Activated CD4-positive, alpha-beta T cell treated with anti-CD3 and anti-CD28 coated beads, Interleukin-2, amount 50 U/mL, for 48 hours (primary cell): ENCODE measurements around the gene STATH.
"Not testable (repeated sequence)": the region's sequence is repeated elsewhere in the genome, so short reads cannot be mapped to it uniquely, and the experiment has no call there.

ENCODE experiments used
- DNase-seq, 2 experiments: peaks; one replicate each; pipeline ENCODE4 v3.0.0-alpha.2; 2020

Gene STATH

GRCh38 chr4:69995526-69996016 is at the start of gene STATH:
TSS of gene STATH (plus strand) at chr4:69995966. CDS start at chr4:69998438, 2,472 bp downstream.
- no peak for DNase-seq

GRCh38 chr4:69951602-69952001 is 44.2 kb upstream of the STATH start:
- DNase-seq, result no peak

- DNase-seq, result no peak
Measured at GRCh38 chr4:69957209-69957608, 38.6 kb upstream of the STATH start.

- DNase-seq, result no peak
Measured at GRCh38 chr4:69965628-69966027, 30.1 kb upstream of the STATH start, which contains the start of gene CSN2. TSS of gene CSN2 (minus strand) at chr4:69965728. CDS start at chr4:69960995, 4,733 bp downstream.

- no peak for DNase-seq
Measured at GRCh38 chr4:69970071-69970470, 25.7 kb upstream of the STATH start.

GRCh38 chr4:69974631-69975030 is 21.1 kb upstream of the STATH start:
- DNase-seq, result no peak

GRCh38 chr4:69977582-69977981 is 18.2 kb upstream of the STATH start:
- no peak for DNase-seq

GRCh38 chr4:69984030-69984443 is 11.7 kb upstream of the STATH start:
- DNase-seq, result no peak

- no peak for DNase-seq
Measured at GRCh38 chr4:69986663-69987062, 9.1 kb upstream of the STATH start.

- DNase-seq, result no peak
Measured at GRCh38 chr4:69991016-69991415, 4.8 kb upstream of the STATH start.

- no peak for DNase-seq
Measured at GRCh38 chr4:69994782-69995181, 984 bp upstream of the STATH start.

GRCh38 chr4:69999420-69999819 is 3.7 kb downstream of the STATH start:
- no peak for DNase-seq

GRCh38 chr4:70000711-70001110 is 4.9 kb downstream of the STATH start:
- no peak for DNase-seq

- DNase-seq, result no peak
Measured at GRCh38 chr4:70002507-70002906, 6.7 kb downstream of the STATH start.

- DNase-seq, result no peak
Measured at GRCh38 chr4:70008771-70009170, 13.0 kb downstream of the STATH start.

GRCh38 chr4:70019006-70019405 is 23.2 kb downstream of the STATH start:
- DNase-seq, result not testable (repeated sequence)

- DNase-seq, result no peak
Measured at GRCh38 chr4:70023218-70023617, 27.5 kb downstream of the STATH start.

GRCh38 chr4:70027011-70027410 is 31.2 kb downstream of the STATH start:
- no peak for DNase-seq

GRCh38 chr4:70028159-70028558 is 32.4 kb downstream of the STATH start, which contains the start of gene HTN3:
TSS of gene HTN3 (plus strand) at chr4:70028459. CDS start at chr4:70030741, 2,282 bp downstream.
- DNase-seq, result not testable (repeated sequence)

- not testable (repeated sequence) for DNase-seq
Measured at GRCh38 chr4:70037559-70037958, 41.8 kb downstream of the STATH start.

GRCh38 chr4:70039928-70040327 is 44.2 kb downstream of the STATH start:
- not testable (repeated sequence) for DNase-seq

- DNase-seq, result no peak
Measured at GRCh38 chr4:70041652-70042286, 46.0 kb downstream of the STATH start.

GRCh38 chr4:70050138-70050537 is 54.4 kb downstream of the STATH start, which contains the start of gene HTN1:
TSS of gene HTN1 (plus strand) at chr4:70050438. CDS start at chr4:70053077, 2,639 bp downstream.
- DNase-seq, result not testable (repeated sequence)
